ENCODE data around the gene STX10. TPM values are rescaled to one million over a fixed set of nuclear protein-coding genes. Genes with fewer than 3 reads are reported as not detected.
A peak's percentile ranks its signal among the peaks of the same experiment; 100 is the strongest.

Gene STX10
- total RNA-seq, 1 experiment from 2014 or later: 56.9 TPM

DNA sequence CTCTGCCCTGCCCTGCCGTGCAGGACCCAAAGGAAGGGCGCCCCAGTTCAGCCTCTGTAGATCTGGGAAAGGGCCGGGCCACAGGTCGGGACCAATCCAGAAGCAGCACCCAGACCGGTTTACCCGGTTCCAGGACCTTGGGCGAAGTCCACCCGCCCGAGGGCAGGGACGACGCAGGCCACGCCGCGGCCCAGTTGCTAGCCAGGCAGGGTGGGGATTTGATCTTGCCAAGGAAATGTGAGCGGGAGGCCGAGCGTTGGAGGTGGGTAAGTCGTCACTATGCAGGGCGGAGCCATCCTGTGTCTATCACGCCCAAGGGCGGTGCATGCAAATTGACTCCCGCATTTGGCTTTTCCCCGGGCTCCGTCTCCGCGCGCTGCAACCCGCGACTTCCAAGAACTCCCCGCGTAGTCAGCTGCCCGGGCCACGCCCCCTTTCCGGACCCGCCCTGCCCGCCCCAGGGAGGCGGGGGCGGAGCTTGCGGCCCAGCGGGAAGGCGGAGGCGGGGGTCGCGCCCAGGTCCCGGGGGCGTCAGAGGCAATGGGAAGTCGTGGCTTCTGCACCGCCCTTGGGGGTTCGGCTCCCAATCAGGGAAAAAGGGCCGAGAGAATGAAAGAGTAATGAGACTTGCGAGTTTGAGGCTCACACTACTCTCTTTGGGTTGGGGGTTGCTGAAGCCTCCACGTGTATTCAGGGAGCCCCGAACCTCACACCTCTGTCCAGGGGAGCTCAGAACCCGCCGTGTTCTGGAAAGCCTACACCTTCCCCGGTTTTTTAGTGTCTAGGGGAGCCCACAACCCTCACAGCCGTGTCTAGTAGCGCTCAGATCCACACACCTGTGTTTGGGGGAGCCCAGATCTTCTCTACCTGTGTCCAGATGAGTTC lies 12.8 kb upstream of the STX10 start (continued):
- TF ChIP-seq ARID4B (CRISPR knock-in tag; IDR thresholded peaks at IDR 0.05; ENCODE audit: borderline replicate concordance) (peak; percentile 86), FOXP4 (CRISPR knock-in tag; IDR thresholded peaks at IDR 0.05) (peak; percentile 72), HMGXB4 (CRISPR knock-in tag; IDR thresholded peaks at IDR 0.05) (0 out of 2 replicates have a peak, but pooled peaks have one; percentile 19), SOX15 (CRISPR knock-in tag; IDR thresholded peaks at IDR 0.05) (no peak), NR1H2 (CRISPR knock-in tag; IDR thresholded peaks at IDR 0.05) (no peak)
- TF ChIP-seq, protein P1, sequence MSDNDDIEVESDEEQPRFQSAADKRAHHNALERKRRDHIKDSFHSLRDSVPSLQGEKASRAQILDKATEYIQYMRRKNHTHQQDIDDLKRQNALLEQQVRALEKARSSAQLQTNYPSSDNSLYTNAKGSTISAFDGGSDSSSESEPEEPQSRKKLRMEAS (CRISPR knock-in tag; IDR thresholded peaks at IDR 0.05): peak; percentile 82
- TF ChIP-seq, protein P2, sequence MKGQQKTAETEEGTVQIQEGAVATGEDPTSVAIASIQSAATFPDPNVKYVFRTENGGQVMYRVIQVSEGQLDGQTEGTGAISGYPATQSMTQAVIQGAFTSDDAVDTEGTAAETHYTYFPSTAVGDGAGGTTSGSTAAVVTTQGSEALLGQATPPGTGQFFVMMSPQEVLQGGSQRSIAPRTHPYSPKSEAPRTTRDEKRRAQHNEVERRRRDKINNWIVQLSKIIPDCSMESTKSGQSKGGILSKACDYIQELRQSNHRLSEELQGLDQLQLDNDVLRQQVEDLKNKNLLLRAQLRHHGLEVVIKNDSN (CRISPR knock-in tag; IDR thresholded peaks at IDR 0.05): no peak
- TF ChIP-seq, protein P3, sequence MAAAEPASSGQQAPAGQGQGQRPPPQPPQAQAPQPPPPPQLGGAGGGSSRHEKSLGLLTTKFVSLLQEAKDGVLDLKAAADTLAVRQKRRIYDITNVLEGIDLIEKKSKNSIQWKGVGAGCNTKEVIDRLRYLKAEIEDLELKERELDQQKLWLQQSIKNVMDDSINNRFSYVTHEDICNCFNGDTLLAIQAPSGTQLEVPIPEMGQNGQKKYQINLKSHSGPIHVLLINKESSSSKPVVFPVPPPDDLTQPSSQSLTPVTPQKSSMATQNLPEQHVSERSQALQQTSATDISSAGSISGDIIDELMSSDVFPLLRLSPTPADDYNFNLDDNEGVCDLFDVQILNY (CRISPR knock-in tag; IDR thresholded peaks at IDR 0.05): peak; percentile 93
- TF ChIP-seq, protein P4, sequence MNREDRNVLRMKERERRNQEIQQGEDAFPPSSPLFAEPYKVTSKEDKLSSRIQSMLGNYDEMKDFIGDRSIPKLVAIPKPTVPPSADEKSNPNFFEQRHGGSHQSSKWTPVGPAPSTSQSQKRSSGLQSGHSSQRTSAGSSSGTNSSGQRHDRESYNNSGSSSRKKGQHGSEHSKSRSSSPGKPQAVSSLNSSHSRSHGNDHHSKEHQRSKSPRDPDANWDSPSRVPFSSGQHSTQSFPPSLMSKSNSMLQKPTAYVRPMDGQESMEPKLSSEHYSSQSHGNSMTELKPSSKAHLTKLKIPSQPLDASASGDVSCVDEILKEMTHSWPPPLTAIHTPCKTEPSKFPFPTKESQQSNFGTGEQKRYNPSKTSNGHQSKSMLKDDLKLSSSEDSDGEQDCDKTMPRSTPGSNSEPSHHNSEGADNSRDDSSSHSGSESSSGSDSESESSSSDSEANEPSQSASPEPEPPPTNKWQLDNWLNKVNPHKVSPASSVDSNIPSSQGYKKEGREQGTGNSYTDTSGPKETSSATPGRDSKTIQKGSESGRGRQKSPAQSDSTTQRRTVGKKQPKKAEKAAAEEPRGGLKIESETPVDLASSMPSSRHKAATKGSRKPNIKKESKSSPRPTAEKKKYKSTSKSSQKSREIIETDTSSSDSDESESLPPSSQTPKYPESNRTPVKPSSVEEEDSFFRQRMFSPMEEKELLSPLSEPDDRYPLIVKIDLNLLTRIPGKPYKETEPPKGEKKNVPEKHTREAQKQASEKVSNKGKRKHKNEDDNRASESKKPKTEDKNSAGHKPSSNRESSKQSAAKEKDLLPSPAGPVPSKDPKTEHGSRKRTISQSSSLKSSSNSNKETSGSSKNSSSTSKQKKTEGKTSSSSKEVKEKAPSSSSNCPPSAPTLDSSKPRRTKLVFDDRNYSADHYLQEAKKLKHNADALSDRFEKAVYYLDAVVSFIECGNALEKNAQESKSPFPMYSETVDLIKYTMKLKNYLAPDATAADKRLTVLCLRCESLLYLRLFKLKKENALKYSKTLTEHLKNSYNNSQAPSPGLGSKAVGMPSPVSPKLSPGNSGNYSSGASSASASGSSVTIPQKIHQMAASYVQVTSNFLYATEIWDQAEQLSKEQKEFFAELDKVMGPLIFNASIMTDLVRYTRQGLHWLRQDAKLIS (CRISPR knock-in tag; IDR thresholded peaks at IDR 0.05; ENCODE audit: borderline replicate concordance): 0 out of 2 replicates have a peak, but pooled peaks have one; percentile 13

All from WTC11 (cell line).